DOHH2 (cell line): Measurements from ENCODE around the gene SMURF1.

Experiments
- CTCF ChIP-seq: fragments of 200-600 bp; sonication (generic); IDR thresholded peaks from one replicate; pipeline ENCODE4 v1.5.1; 2014; ENCODE audit warnings: antibody characterized with exemption, mild to moderate bottlenecking, low read depth, low read length; ENCODE audit not compliant: poor library complexity, severe bottlenecking
- EZH2phosphoT487 ChIP-seq: fragments of 200-600 bp; sonication (generic); IDR thresholded peaks from 2 replicates; pipeline ENCODE4 v1.6.1; 2017; ENCODE audit warnings: borderline replicate concordance, mild to moderate bottlenecking, antibody characterized with exemption, low read length, moderate library complexity, mixed read lengths

DNA sequence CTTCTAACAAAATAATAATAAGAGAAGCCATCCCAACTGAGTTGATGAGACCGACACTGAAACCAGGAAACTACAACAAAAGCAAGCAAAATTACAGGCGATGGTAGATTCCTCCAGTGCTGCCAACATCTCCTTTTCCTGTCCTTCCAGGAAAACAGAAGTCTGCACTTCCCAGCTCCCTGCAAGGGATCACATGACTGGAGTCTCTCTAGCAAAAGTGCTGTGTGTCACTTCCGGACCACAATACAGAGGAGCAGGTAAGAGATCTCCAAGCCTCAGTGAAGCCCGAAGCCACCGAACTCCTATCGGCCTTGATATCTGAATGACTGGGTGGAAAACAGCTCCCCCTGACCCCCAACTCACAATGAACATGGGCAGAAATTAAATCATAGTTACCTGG is 63.2 kb downstream of the SMURF1 start:
- no peak for TF ChIP-seq CTCF
- TF ChIP-seq EZH2phosphoT487: no peak
